GM12872 (cell line): ENCODE data around the gene CACNG3.

Source experiments
- TF ChIP-seq, protein P1 (sequence below): IDR thresholded peaks from 3 replicates; pipeline ENCODE4 v1.5.1; 2011; ENCODE audit warnings: low read depth, mild to moderate bottlenecking, low read length, moderate library complexity; ENCODE audit not compliant: insufficient read depth

Gene CACNG3

DNA sequence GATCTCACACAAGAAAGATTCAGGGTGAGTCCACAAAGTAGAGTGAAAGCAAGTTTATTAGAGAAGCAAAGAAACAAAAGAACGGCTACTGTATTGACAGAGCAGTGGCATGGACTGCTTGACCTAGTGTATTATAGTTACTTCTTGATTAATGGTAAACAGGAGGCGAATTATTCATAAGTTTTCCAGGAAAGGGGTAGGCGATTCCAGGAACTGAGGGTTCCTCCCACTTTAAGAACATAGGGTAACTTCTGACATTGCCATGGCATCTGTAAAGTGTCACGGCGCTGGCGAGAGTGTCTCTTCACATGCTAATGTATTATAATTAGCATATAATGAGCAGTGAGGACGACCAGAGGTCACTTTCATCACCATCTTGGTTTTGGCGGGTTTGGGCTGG is 93.2 kb downstream of the CACNG3 start:
- TF ChIP-seq, protein P1, sequence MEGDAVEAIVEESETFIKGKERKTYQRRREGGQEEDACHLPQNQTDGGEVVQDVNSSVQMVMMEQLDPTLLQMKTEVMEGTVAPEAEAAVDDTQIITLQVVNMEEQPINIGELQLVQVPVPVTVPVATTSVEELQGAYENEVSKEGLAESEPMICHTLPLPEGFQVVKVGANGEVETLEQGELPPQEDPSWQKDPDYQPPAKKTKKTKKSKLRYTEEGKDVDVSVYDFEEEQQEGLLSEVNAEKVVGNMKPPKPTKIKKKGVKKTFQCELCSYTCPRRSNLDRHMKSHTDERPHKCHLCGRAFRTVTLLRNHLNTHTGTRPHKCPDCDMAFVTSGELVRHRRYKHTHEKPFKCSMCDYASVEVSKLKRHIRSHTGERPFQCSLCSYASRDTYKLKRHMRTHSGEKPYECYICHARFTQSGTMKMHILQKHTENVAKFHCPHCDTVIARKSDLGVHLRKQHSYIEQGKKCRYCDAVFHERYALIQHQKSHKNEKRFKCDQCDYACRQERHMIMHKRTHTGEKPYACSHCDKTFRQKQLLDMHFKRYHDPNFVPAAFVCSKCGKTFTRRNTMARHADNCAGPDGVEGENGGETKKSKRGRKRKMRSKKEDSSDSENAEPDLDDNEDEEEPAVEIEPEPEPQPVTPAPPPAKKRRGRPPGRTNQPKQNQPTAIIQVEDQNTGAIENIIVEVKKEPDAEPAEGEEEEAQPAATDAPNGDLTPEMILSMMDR: no peak

DNA sequence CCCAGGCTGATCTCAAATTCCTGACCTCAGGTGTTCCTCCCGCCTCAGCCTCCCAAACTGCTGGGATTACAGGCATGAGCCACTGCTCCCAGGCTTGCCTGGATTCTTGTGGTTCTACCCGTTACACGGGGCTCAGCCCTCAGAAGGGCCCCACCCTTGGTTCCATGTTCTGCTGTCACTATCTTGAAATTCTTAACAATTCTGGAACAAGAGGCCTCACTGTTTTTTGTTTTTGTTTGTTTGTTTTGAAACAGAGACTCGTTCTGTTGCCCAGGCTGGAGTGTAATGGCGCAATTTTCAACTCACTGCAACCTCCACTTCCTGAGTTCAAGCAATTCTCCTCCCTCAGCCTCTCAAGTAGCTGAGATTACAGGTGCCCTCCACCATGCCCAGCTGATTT is 96.6 kb downstream of the CACNG3 start:
- TF ChIP-seq, protein P1: no peak

DNA sequence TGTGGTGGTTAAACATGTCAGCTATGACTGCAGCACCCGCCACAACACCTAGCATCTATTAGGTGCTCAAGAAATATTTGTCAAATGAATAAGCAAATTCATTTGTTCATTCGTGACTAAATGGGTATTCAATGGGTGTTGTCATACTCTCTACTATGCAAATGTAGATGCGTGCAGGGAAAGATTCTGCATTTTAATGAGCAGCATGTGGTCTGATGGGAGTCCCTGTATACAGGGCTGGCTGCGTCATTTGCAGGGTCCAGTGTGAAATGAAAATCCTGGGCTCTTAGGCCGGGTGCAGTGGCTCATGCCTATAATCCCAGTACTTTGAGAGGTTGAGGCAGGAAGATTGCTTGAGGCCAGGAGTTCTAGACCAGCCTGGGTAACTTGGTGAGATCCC is 97.5 kb downstream of the CACNG3 start:
- TF ChIP-seq, protein P1: no peak

DNA sequence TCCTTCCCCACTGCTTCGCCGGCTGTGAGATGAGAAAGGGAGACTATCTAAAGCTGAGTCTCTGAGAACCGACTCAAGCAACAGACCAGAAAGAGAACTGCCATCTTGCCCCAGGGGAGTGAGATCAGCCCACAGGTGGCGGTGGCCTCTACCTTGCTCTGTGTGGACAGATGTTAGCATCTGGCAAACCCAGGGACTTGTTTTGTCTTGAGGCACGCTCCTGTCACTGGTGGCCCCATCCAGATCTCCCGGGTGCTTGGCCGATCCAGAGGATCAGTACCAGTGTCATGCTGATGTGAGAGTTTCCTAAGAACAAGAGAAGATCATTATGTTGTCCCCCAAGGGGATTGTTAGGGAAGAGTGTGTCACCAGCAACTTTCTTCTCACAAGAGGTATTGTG is 101.4 kb downstream of the CACNG3 start:
- TF ChIP-seq, protein P1: no peak

DNA sequence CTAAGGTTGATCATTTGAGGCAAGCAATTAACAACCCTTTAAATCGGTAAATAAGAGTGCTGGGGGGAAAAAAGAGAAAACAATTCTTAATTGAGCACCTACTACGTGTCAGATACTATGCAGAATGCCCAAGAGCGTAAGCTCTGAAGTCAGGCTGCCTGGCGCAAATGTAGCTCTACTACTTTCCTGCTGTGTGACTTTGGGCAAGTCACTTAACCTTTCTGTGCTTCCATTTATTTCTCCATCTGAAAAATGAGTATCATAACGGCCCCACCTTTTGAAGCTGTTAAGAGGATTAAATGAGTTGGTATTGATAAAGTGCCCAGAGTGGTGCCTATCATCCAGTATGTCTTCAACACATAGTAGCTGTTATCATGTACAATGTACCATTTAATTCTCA is 102.0 kb downstream of the CACNG3 start:
- TF ChIP-seq, protein P1: no peak

DNA sequence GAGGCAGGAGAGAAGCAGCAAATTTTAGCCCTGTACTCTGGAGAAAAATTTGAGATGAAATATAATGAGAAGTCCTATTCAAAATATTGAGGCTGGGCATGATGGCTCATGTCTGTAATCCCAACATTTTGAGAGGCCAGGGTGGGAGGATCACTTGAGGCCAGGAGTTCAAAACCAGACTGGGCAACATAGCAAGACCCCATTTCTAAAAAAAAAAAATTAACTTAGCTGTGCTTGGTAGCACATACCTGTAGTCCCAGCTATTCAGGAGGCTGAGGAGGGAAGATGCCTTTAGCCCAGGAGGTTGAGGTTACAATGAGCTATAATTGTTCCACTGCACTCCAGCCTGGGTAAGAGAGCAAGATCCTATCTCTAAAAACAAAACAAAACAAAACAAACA is 103.4 kb downstream of the CACNG3 start:
- TF ChIP-seq, protein P1: no peak

DNA sequence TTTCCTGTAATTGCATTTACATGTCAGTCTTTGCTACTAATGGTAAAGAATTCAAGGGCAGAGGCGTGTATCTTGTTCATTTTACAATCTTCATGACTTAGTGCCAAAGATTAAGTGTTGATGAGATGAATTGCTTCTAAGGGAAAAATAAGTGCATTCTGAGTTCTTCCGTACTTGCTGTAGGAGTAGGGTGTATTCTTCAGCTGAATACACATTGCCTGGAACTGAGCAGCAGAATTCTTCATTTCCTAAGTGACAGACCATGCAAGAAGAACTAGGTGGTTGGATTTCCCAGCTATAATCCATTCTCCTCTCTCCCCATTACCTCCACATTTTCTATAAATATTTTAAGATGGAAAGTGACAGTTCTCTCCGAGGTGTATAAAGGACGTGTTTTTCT is 104.8 kb downstream of the CACNG3 start:
- TF ChIP-seq, protein P1: no peak

DNA sequence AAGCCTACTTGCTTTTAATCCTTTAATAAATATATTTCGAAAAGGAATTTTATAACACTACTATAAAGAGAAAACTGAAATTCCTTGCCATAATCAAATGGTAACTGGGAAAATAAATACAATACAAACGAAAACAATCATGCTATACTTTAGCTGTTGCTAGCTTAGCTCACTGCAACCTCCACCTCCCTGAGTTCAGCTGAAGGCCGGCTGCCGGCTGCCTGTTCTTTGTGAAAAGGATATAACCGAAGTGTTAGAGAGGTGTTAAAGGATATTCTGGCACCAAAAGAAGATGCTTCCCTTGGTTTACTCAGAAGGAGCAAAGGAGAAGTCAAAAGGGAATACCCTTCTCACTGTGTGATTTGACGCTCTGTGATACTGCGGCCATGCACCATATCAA is 108.5 kb downstream of the CACNG3 start:
- TF ChIP-seq, protein P1: no peak
